BE2C (cell line): ENCODE results near the gene SIL1.

ENCODE experiments used
- DNase-seq: peaks from one replicate; pipeline ENCODE4 v3.0.0-alpha.2; 2020
- H3K27me3 ChIP-seq: fragments of 250-450 bp; sonication (Bioruptor Pico); 2 replicates; pipeline ENCODE4 v1.5.1; 2020; ENCODE audit warnings: mild to moderate bottlenecking
- H3K36me3 ChIP-seq: fragments of 250-450 bp; sonication (Bioruptor Pico); 2 replicates; pipeline ENCODE4 v1.5.1; 2020; ENCODE audit warnings: mild to moderate bottlenecking
- H3K4me1 ChIP-seq: fragments of 250-450 bp; sonication (Bioruptor Pico); 2 replicates; pipeline ENCODE4 v1.5.1; 2020
- H3K4me3 ChIP-seq: 2 replicates; pipeline ENCODE4 v1.5.1; 2011; ENCODE audit warnings: low read depth, low read length
- H3K9me3 ChIP-seq: fragments of 250-450 bp; sonication (Bioruptor Pico); 2 replicates; pipeline ENCODE4 v1.5.1; 2020
- TF ChIP-seq, protein P1 (sequence below): IDR thresholded peaks from 2 replicates; pipeline ENCODE4 v1.5.1; 2012; ENCODE audit warnings: mild to moderate bottlenecking, low read depth, low read length

The SIL1 gene

DNA sequence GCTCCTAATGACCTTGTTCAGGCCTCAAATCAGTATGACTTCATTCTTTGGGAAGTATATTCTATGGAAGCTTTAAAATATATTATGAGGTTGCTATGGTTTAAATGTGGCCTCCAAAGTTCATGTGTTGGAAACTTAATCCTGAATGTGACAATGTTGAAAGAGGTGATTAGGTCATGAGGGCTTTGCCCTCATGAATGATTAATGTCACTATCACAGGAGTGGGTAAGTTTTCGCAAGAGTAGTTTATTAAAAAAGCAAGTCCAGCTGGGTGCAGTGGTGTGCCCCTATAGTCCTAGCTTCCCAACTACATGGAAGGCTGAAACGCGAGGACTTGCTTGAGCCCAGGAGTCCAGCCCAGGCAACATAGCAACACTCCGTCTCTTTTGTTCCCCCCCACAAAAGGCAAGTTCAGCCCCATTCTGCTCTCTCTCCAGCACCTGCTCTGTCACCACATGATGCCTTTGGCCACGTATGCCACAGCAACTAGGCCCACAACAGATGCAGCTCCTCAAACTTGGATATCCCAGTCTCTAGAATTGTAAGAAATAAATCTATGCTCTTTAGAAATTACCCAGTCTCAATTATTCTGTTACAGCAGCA is 105.3 kb downstream of the SIL1 start:
- no peaks in the 10 kb centered on the region for H3K9me3 ChIP-seq
- H3K4me1 ChIP-seq: no peaks in the 10 kb centered on the region; the same call in 1 of the 2 replicates
- H3K27me3 ChIP-seq: no peaks in the 10 kb centered on the region
- H3K4me3 ChIP-seq: no peak overlapping the region
- no peaks in the 10 kb centered on the region for H3K36me3 ChIP-seq
- TF ChIP-seq, protein P1, sequence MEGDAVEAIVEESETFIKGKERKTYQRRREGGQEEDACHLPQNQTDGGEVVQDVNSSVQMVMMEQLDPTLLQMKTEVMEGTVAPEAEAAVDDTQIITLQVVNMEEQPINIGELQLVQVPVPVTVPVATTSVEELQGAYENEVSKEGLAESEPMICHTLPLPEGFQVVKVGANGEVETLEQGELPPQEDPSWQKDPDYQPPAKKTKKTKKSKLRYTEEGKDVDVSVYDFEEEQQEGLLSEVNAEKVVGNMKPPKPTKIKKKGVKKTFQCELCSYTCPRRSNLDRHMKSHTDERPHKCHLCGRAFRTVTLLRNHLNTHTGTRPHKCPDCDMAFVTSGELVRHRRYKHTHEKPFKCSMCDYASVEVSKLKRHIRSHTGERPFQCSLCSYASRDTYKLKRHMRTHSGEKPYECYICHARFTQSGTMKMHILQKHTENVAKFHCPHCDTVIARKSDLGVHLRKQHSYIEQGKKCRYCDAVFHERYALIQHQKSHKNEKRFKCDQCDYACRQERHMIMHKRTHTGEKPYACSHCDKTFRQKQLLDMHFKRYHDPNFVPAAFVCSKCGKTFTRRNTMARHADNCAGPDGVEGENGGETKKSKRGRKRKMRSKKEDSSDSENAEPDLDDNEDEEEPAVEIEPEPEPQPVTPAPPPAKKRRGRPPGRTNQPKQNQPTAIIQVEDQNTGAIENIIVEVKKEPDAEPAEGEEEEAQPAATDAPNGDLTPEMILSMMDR: no peak
- no peak for DNase-seq

DNA sequence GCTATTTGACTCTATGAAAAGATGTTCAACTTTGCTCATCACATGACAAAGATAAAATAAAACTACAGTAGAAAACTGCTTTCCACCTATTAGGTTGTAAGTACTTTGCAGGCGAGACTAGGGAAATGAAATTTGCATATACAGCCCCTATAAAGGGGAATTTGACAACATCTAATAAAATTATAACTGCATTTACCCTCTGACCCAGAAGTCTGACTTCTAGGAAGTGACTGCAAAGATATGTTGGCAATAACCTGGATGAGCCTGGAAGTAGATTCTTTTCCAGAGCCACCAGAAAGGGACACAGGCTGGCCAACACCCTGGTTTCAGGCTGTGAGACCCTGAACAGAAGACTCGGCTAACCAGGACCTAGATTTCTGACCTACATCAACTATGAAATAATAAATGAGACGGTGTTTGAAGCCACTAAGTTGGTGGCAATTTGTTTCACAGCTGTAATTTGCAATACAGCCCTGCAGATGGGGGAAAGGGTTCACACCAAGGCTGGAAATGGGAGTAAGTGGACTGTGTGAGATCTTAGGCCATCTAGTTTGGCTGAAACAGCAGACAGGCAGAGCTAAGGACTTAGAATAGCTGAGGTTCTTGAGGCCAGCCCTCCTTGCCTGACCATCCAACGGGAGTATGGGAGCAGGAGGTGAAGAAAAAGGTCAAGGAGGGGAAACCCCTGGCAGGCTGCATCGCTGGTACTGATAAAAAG is 106.6 kb downstream of the SIL1 start:
- Histone ChIP-seq H3K4me1 (no peaks in the 10 kb centered on the region; the same call in 1 of the 2 replicates), H3K36me3 (no peaks in the 10 kb centered on the region), H3K9me3 (no peaks in the 10 kb centered on the region), H3K27me3 (no peaks in the 10 kb centered on the region), H3K4me3 (no peak overlapping the region)
- TF ChIP-seq, protein P1: peak; percentile 22; the same call in 1 of the 2 replicates
- no peak for DNase-seq

DNA sequence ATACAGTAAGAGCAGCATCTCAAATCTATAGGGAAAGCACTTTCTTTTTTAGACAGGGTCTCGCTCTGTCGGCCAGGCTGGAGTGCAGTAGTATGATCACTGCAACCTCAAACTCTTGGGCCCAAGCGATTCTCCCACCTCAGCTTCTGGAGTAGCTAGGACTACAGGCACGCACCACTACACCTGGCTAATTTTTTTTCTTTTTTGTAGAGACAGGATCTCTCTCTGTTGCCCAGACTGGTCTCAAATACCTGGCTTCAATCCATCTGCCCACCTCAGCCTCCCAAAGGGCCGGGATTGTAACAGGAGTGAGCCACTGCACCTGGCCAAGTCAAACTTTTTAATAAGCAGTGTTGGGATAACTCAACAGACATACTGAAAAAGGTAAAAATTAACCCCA is 107.6 kb downstream of the SIL1 start:
- TF ChIP-seq, protein P1: no peak
- Histone ChIP-seq H3K36me3 (no peaks in the 10 kb centered on the region), H3K9me3 (no peaks in the 10 kb centered on the region), H3K27me3 (no peaks in the 10 kb centered on the region), H3K4me1 (no peaks in the 10 kb centered on the region; the same call in 1 of the 2 replicates), H3K4me3 (no peak overlapping the region)
- DNase-seq: no peak

DNA sequence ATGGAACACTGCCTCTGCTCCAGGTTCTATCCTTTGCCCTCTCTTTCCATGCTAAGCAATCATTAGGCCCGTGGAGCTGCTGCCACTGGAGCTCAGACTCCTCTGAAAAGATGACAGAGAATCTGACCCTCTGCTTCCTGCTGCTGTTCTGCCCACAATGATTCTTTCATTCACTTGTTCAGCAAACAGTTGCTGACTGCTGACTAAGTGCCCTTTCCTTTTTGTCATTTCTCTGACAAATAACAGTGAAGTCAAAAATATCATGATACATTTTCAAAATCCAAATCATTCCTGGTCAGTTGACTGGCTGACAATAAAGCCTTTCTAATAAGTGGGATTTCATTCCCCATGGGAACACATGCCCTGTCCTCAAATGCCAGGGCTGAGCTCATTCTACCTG is 110.1 kb downstream of the SIL1 start:
- H3K4me1 ChIP-seq: no peaks in the 10 kb centered on the region; the same call in 1 of the 2 replicates
- DNase-seq: no peak
- no peaks in the 10 kb centered on the region for H3K27me3 ChIP-seq
- H3K9me3 ChIP-seq: no peaks in the 10 kb centered on the region
- no peaks in the 10 kb centered on the region for H3K36me3 ChIP-seq
- H3K4me3 ChIP-seq: no peak overlapping the region
- TF ChIP-seq, protein P1: no peak

DNA sequence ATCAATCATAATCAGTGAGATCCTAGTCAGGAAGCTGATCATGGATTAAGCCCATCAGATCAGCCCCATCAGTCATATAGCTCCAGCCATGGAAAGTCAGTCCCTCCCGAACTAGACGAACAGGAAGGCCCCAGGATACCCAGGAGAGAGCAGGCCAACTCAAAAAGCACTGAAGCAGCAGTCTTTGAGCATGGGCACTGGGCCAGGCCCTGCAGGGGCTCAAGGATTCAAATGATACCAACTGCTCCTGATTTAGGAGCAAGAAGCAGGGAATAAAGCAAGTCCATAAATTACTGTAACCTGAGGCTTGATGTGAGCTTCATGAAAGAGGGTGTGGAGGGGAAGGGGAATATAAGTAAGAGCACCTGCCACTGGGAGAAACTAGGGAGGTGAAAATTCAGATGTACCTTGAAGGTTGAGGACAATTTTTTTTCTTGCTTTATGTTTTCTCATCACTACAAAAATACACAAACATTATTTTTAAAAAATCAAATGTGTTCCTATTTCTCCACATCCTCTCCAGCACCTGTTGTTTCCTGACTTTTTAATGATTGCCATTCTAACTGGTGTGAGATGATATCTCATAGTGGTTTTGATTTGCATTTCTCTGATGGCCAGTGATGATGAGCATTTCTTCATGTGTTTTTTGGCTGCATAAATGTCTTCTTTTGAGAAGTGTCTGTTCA is 115.2 kb downstream of the SIL1 start:
- DNase-seq: no peak
- no peak overlapping the region for H3K4me3 ChIP-seq
- peaks cover 2% of the 10 kb centered on the region; the same call in 1 of the 2 replicates for H3K4me1 ChIP-seq
- no peaks in the 10 kb centered on the region for H3K36me3 ChIP-seq
- no peaks in the 10 kb centered on the region for H3K9me3 ChIP-seq
- TF ChIP-seq, protein P1: no peak
- H3K27me3 ChIP-seq: no peaks in the 10 kb centered on the region
